ENCODE results near the gene CAND2. TPM values are rescaled to one million over a fixed set of nuclear protein-coding genes. Genes with fewer than 3 reads are reported as not detected.

The CAND2 gene
- polyA plus RNA-seq, 1 of the 3 experiments (the other 2 are of a cell fraction) = 1.5 TPM

GRCh38 chr3:12854565-12854964 is 58.1 kb downstream of the CAND2 start:
- Histone ChIP-seq H3K9me3 (no peaks in the 10 kb centered on the region), H2AFZ (ENCODE audit: low read depth) (no peak overlapping the region), H3K36me3 (replicated peaks in 1 of 2; ENCODE audit: control insufficient read depth in 1 of 2, insufficient read depth in 2 of 2, low read length in 1 of 2) (no peaks in the 10 kb centered on the region), H3K4me3 (ENCODE audit: low read depth in 2 of 2, low read length in 1 of 2) (no peak overlapping the region), H3K9ac (no peak overlapping the region), H3K4me1 (ENCODE audit: control insufficient read depth in 1 of 2, insufficient read depth in 2 of 2, low read depth in 1 of 2, low read length in 1 of 2) (no peaks in the 10 kb centered on the region; a peak in 1 of 4 replicates), H3K27ac (ENCODE audit: low read depth in 2 of 2, low read length in 1 of 2) (no peak overlapping the region), H4K20me1 (ENCODE audit: insufficient read depth) (no peaks in the 10 kb centered on the region), H3F3A (replicated peaks; ENCODE audit: insufficient read depth) (no peaks in the 10 kb centered on the region), H3K9me2 (no peaks in the 10 kb centered on the region), H3K4me2 (no peak overlapping the region), H3K27me3 (ENCODE audit: insufficient read depth) (no peaks in the 10 kb centered on the region; the same call in 1 of the 2 replicates), H3K79me2 (ENCODE audit: insufficient read depth) (no peaks in the 10 kb centered on the region)
- 63% methylated on average over 4 of the region's 4 CpGs for WGBS (ENCODE audit: low lambda C conversion rate)
- ChIA-PET POLR2A (no interaction called here), CTCF (interaction anchor here (1.3 to 3.7 kb wide), 3 partner anchors 13 to 37 kb away, joined by 3 to 18 read pairs (median 15); partner anchors contain the start of gene RPL32)
- no peak for DNase-seq
- no peak for TF ChIP-seq NFIC (IDR thresholded peaks at IDR 0.05; ENCODE audit: borderline replicate concordance)
- no peak for TF ChIP-seq SMC3 (IDR thresholded peaks at IDR 0.05; ENCODE audit: low read depth, low read length)
- TF ChIP-seq, protein P1, sequence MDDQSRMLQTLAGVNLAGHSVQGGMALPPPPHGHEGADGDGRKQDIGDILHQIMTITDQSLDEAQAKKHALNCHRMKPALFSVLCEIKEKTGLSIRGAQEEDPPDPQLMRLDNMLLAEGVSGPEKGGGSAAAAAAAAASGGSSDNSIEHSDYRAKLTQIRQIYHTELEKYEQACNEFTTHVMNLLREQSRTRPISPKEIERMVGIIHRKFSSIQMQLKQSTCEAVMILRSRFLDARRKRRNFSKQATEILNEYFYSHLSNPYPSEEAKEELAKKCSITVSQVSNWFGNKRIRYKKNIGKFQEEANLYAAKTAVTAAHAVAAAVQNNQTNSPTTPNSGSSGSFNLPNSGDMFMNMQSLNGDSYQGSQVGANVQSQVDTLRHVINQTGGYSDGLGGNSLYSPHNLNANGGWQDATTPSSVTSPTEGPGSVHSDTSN (IDR thresholded peaks at IDR 0.05) = no peak
- TF ChIP-seq, protein P2, sequence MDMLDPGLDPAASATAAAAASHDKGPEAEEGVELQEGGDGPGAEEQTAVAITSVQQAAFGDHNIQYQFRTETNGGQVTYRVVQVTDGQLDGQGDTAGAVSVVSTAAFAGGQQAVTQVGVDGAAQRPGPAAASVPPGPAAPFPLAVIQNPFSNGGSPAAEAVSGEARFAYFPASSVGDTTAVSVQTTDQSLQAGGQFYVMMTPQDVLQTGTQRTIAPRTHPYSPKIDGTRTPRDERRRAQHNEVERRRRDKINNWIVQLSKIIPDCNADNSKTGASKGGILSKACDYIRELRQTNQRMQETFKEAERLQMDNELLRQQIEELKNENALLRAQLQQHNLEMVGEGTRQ (IDR thresholded peaks at IDR 0.05; ENCODE audit: borderline replicate concordance, low read depth, low read length) = no peak
- TF ChIP-seq TAF1 (IDR thresholded peaks at IDR 0.05; ENCODE audit: borderline replicate concordance, low read depth, low read length) = no peak
- no peak for TF ChIP-seq TCF12 (IDR thresholded peaks at IDR 0.05)
- TF ChIP-seq FOXJ3 (CRISPR knock-in tag; IDR thresholded peaks at IDR 0.05) = no peak
- no peak for TF ChIP-seq EP300 (IDR thresholded peaks at IDR 0.05; ENCODE audit: borderline replicate concordance in 1 of 2, low read depth in 1 of 2, low read length in 1 of 2)
- TF ChIP-seq ZBTB33 (IDR thresholded peaks at IDR 0.05; ENCODE audit: borderline replicate concordance, low read depth) = no peak
- no peak for TF ChIP-seq POLR2AphosphoS5 (IDR thresholded peaks at IDR 0.05; ENCODE audit: low read depth, low read length)
- TF ChIP-seq RAD21 (IDR thresholded peaks at IDR 0.05; ENCODE audit: low read length) = no peak
- TF ChIP-seq GATA2 (CRISPR knock-in tag; IDR thresholded peaks at IDR 0.05) = no peak

DNA sequence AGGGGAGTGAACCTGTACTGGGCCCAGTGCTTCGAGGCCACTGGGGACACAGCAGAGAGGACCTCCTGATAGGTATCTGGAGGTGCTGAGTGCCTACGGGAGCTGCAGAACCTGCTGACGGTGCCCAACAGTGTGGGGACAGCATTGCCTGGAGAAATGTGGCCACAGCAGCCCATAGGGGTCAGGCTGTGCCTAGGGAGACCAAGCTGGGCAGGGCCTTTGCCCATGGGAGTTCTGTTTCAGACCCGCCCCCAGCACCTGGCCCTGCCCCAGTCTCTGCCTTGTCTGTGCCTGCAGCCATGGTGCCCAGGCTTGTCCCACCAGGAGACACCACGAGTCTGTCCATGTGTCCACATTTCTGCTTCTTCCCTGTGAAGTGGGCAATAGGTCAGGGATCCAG is 60.1 kb downstream of the CAND2 start:
- CTCF ChIA-PET = interaction anchor here (1.9 to 3.7 kb wide), 4 partner anchors 10 to 35 kb away, joined by 5 to 19 read pairs (median 16); partner anchors contain the start of gene RPL32
- 24% methylated on average over 2 of the region's 5 CpGs for WGBS (ENCODE audit: low lambda C conversion rate)
- TF ChIP-seq NFIC (IDR thresholded peaks at IDR 0.05; ENCODE audit: borderline replicate concordance) (no peak), YY1 (IDR thresholded peaks at IDR 0.05; ENCODE audit: low read depth) (no peak), EZH2phosphoT487 (IDR thresholded peaks at IDR 0.05; ENCODE audit: borderline replicate concordance, low read depth) (no peak), TEAD4 (IDR thresholded peaks at IDR 0.05; ENCODE audit: borderline replicate concordance, insufficient read depth) (no peak), SMC3 (IDR thresholded peaks at IDR 0.05; ENCODE audit: low read depth, low read length) (no peak), POLR2AphosphoS5 (IDR thresholded peaks at IDR 0.05; ENCODE audit: low read depth, low read length) (no peak), RAD21 (IDR thresholded peaks at IDR 0.05; ENCODE audit: low read length) (no peak), MXI1 (IDR thresholded peaks at IDR 0.05; ENCODE audit: low read depth, low read length) (no peak), RFX5 (IDR thresholded peaks at IDR 0.05; ENCODE audit: low read length) (no peak), FOXM1 (IDR thresholded peaks at IDR 0.05; ENCODE audit: low read depth) (no peak), REST (IDR thresholded peaks at IDR 0.05; ENCODE audit: low read depth, low read length) (no peak)

More for the DNA sequence above, 60.1 kb downstream of the CAND2 start:
- Histone ChIP-seq H3K27me3 (ENCODE audit: insufficient read depth) (no peaks in the 10 kb centered on the region; the same call in 1 of the 2 replicates), H3K9me3 (no peaks in the 10 kb centered on the region), H3K9me2 (no peaks in the 10 kb centered on the region), H3K36me3 (replicated peaks in 1 of 2; ENCODE audit: control insufficient read depth in 1 of 2, insufficient read depth in 2 of 2, low read length in 1 of 2) (no peaks in the 10 kb centered on the region), H3K27ac (ENCODE audit: low read depth in 2 of 2, low read length in 1 of 2) (no peak overlapping the region), H3K4me3 (ENCODE audit: low read depth in 2 of 2, low read length in 1 of 2) (no peak overlapping the region), H3F3A (replicated peaks; ENCODE audit: insufficient read depth) (no peaks in the 10 kb centered on the region), H3K4me1 (ENCODE audit: control insufficient read depth in 1 of 2, insufficient read depth in 2 of 2, low read depth in 1 of 2, low read length in 1 of 2) (no peaks in the 10 kb centered on the region; a peak in 1 of 4 replicates), H3K79me2 (ENCODE audit: insufficient read depth) (no peaks in the 10 kb centered on the region), H3K9ac (no peak overlapping the region), H2AFZ (ENCODE audit: low read depth) (no peak overlapping the region), H3K4me2 (no peak overlapping the region), H4K20me1 (ENCODE audit: insufficient read depth) (no peaks in the 10 kb centered on the region)
- no peak for DNase-seq
- POLR2A ChIA-PET = no interaction called here
